T-helper 1 cell treated with Interleukin-12 subunit alpha and Interleukin-12 subunit beta and Interleukin-4 antibody, amounts not matched to agents 30 μg/mL and 1 μg/mL, for 36 hours (primary cell): ENCODE results near the gene GGA1.
A peak's percentile ranks its signal among the peaks of the same experiment; 100 is the strongest.
"Not testable (repeated sequence)": the region's sequence is repeated elsewhere in the genome, so short reads cannot be mapped to it uniquely, and the experiment has no call there.

Experiments
- H3K27ac Mint-ChIP-seq: one replicate; pipeline ENCODE4 v1.8.0; 2021; ENCODE audit warnings: mild to moderate bottlenecking, mixed read lengths
- H3K27me3 Mint-ChIP-seq: one replicate; pipeline ENCODE4 v1.8.0; 2021; ENCODE audit warnings: low read depth, mixed read lengths
- H3K36me3 Mint-ChIP-seq: one replicate; pipeline ENCODE4 v1.8.0; 2021; ENCODE audit warnings: low read depth, mixed read lengths
- H3K4me1 Mint-ChIP-seq: one replicate; pipeline ENCODE4 v1.8.0; 2021; ENCODE audit warnings: low read depth, mixed read lengths
- H3K4me3 Mint-ChIP-seq: one replicate; pipeline ENCODE4 v1.8.0; 2021; ENCODE audit warnings: mild to moderate bottlenecking, moderate library complexity, mixed read lengths
- H3K9me3 Mint-ChIP-seq: one replicate; pipeline ENCODE4 v1.8.0; 2021; ENCODE audit warnings: mixed read lengths

Gene GGA1

DNA sequence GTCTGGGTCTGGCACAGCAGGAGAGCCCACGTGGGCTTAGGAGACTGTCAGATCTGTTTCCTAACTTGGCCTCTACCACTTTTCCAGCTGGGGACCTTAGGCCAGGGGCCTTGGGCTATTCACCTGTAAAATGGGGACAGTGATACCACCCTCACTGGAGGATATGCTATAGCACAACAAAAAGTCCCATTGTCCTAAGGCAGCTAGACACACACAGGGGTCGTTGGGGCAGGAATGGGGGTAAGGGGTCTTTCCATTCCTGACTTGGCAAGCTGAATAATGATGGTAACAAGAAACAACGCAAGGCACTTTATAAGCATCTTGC is 28.3 kb downstream of the GGA1 start:
- H3K4me1 Mint-ChIP-seq = peaks cover 51% of the 10 kb centered on the region
- H3K27me3 Mint-ChIP-seq = no peaks in the 10 kb centered on the region
- no peaks in the 10 kb centered on the region for H3K9me3 Mint-ChIP-seq
- peak overlapping the region; percentile 17 for H3K4me3 Mint-ChIP-seq
- H3K27ac Mint-ChIP-seq = peak overlapping the region; percentile 86
- H3K36me3 Mint-ChIP-seq = peaks cover 7% of the 10 kb centered on the region

DNA sequence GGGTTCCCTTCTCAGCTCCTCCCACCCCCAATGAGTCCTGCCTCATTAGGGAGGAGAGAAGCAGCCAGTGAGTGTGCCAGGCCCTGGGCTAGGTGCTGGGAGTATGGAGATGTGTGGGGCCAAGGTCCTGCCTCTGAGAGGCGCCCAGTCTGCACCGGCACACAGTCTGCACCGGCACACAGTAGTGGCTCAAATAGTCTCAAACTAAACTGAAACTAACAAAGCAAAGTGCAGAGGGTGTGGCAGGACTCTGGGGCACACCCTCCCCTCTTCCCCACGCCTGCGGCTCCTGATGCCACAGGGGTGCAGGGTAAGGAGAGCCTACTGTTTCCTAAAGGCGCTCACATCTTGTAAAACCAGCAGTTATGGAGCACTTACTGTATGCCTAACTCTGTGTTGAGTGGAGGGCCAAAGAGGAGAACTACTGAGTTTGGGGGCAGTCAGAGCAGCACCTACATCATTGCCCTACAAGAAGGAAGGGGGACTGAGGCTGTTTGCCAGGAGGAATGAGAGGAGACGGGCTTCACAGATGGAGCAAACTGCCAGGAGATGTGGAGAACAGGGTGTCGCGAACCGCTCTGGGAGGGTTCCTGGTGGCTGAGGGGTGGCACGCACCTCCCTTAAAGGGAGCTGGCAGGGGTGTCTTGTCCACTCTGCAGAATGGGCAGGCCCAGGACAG is 29.9 kb downstream of the GGA1 start:
- no peaks in the 10 kb centered on the region for H3K27me3 Mint-ChIP-seq
- peak overlapping the region; percentile 92 for H3K27ac Mint-ChIP-seq
- peaks cover 17% of the 10 kb centered on the region for H3K36me3 Mint-ChIP-seq
- peaks cover 53% of the 10 kb centered on the region for H3K4me1 Mint-ChIP-seq
- peak overlapping the region; percentile 90 for H3K4me3 Mint-ChIP-seq
- H3K9me3 Mint-ChIP-seq = no peaks in the 10 kb centered on the region

DNA sequence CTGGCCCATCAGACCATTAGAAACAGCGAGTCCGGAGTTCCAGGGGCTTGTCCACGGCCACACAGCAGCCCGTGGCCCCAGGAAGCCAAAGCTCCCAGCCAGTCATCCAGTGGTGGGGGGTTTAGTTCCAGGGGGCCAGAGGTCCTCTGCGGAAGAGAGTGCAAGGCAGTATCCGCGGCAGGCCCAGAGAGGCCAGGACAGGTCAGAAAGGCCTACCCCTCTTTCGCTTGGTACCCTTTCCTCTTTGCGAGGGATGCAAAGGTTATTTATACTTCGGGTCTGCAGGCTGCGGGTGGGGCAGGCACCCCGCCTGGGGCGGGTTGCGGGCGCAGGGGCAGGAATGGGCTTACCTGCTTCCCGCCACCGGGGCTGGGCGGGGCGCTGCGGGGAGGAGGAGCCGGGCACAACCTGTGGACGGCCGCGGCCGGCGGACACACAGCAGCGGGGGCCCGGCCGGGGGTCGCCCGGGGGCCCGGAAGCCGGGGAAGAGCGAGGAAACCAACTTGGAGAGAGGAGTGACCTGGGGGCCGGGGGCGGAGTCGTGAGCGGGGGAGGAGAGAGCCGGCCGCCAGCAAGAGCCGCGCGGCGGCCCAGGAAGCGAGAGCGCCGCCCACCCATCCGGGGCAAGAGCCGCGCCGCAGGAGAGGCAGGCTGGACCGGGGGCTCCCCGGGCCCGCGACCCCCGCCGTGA is 30.6 kb downstream of the GGA1 start, which contains the start of gene SH3BP1:
Gene SH3BP1 (plus strand): TSS at position 600 of the 691 bp plus-strand sequence. CDS start 119 bp downstream, outside the sequence.
- H3K4me1 Mint-ChIP-seq = peaks cover 51% of the 10 kb centered on the region
- peak within 1 kb of the TSS; percentile 100 for H3K4me3 Mint-ChIP-seq
- H3K27ac Mint-ChIP-seq = peak within 1 kb of the TSS; percentile 99
- H3K9me3 Mint-ChIP-seq = no peaks in the 10 kb centered on the region
- no peaks in the 10 kb centered on the region for H3K27me3 Mint-ChIP-seq
- H3K36me3 Mint-ChIP-seq = peaks cover 20% of the 10 kb centered on the region

DNA sequence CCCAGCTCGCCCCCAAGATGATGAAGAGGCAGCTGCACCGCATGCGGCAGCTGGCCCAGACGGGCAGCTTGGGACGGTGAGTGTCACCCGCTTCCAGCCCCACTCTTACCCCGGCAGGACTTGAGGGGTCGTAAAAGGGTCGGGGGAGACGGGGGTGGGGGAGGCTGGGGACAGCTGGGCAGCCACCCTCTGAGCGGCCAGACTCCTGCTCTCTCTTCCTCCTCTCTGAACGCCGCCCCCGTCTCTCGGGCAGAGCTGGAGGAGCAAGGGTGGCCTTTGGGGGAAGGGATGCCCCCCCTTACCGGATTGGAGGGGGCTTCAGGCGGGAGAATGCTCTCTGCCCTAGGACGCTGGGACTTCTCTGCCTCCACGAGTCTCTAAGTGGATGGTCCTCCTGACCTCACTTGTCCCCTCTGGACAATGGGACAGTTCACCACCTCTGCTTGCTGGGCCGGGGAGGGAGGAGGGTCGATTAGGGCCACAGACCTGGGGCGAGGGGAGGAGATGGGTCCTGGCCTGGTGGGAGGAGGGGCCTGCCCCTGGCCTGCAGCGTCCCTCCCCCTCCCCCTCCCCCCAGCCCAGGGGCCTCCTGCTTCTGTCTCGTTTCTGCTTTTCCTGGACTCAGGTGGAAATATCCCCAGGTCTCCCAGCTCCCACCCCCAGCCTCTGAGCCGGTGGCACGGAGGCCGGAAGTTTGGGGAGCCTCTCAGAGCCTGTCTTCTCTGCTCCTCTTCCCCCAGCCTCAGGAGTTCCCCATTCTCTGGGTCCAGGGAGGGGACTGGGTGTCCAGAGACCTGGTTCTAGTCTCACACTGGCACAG is 31.3 kb downstream of the GGA1 start:
- Mint-ChIP-seq H3K4me3 (peak overlapping the region; percentile 100), H3K4me1 (peaks cover 43% of the 10 kb centered on the region), H3K36me3 (peaks cover 22% of the 10 kb centered on the region), H3K9me3 (no peaks in the 10 kb centered on the region), H3K27me3 (no peaks in the 10 kb centered on the region), H3K27ac (peak overlapping the region; percentile 99)

DNA sequence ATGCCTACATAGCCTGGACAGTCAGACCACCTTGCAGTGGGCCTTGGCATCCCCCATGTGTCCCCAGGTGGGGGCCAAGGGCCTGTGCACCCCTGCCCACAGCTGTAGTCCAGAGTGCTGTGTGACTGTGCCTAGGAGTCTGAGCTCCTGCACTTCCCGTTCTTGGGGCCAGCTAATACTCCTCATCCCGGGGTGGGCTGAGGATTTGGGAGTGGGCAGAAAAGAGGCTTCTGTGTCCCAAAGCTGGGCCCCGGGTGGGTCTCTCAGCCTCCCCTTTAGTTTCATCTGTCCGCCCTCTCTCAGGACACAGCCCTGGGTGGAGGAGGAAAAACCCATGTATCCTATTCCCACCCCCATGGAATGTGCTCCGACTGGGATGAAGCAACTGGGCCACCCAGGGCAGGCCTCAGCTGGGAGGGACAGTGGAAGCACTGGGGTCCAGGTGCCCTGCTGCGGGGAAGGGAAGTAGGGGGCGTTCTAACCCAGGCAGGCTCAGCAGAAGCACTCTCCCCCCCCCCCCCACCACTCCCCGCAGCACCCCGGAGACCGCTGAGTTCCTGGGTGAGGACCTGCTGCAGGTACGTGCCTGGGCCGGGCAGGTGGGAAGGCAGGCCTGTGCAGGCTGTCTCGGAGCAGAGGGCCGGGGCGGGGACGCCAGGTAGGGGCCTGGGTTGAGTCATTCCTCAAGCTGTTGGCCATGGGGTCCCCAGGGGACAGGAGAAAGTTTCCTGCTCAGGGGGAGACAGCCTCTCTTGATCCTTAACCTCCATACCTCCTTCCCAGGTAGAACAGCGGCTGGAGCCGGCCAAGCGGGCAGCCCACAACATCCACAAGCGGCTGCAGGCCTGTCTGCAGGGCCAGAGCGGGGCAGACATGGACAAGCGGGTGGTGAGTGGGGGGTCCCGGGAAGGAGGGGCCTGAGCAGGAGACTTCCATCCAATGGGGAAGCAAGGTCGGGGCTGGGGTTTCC is 32.2 kb downstream of the GGA1 start:
- peaks cover 23% of the 10 kb centered on the region for H3K36me3 Mint-ChIP-seq
- H3K4me1 Mint-ChIP-seq = peaks cover 43% of the 10 kb centered on the region
- H3K27me3 Mint-ChIP-seq = no peaks in the 10 kb centered on the region
- no peaks in the 10 kb centered on the region for H3K9me3 Mint-ChIP-seq
- H3K4me3 Mint-ChIP-seq = peak overlapping the region; percentile 100
- H3K27ac Mint-ChIP-seq = peak overlapping the region; percentile 99

DNA sequence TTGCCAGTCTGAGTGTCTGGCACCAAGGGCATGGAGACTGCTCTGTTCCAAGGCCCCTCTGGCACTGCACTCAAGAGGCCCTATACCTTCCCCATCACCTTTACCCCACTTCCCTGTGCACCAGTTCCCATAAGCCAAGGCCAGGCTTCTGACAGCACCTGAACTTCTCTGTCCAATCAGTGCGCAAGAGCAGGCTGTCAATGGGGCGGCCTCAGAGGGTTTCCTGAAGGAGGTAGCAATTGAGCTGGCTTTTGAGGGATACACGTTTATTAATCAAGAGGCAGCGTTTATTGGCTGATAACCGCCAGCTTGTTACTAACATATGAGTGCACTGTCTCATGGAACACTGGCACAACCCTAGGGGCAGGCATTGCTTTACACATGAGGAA is 32.9 kb downstream of the GGA1 start:
- Mint-ChIP-seq H3K4me1 (peaks cover 38% of the 10 kb centered on the region), H3K27ac (no peak overlapping the region), H3K36me3 (peaks cover 23% of the 10 kb centered on the region), H3K4me3 (peak overlapping the region; percentile 100), H3K27me3 (no peaks in the 10 kb centered on the region), H3K9me3 (no peaks in the 10 kb centered on the region)

DNA sequence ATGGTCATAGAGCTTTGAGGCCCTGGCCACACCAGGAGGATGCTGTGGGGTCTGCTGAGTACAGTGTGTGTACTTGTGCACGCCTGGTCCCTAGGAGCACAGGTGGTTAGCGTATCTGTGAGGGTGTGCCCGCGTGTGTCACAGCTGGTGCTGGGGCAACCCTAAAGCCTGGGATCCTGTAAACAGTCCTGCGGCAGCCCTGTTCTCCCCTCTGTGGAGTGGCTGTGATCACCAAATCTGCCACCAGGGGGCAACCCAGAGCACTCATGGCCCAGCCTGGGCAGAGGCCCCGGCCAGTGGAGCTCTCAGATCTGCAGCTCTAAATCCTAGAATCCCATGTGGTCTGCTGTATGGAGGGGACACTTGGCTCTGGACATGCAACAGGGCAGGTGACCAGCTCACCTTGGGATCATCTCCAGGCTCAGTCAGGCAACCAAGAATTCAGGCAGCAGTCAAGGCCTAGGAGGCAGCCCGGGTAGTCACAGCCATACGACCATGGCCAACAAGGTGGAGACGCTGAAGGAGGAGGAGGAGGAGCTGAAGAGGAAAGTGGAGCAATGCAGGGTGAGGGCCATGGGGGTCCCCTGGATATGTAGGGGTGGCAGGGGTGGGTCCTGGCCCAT is 34.7 kb downstream of the GGA1 start:
- Mint-ChIP-seq H3K27me3 (no peaks in the 10 kb centered on the region), H3K4me1 (peaks cover 21% of the 10 kb centered on the region), H3K9me3 (no peaks in the 10 kb centered on the region), H3K27ac (peak overlapping the region; percentile 14), H3K36me3 (peaks cover 25% of the 10 kb centered on the region), H3K4me3 (peak overlapping the region; percentile 42)

DNA sequence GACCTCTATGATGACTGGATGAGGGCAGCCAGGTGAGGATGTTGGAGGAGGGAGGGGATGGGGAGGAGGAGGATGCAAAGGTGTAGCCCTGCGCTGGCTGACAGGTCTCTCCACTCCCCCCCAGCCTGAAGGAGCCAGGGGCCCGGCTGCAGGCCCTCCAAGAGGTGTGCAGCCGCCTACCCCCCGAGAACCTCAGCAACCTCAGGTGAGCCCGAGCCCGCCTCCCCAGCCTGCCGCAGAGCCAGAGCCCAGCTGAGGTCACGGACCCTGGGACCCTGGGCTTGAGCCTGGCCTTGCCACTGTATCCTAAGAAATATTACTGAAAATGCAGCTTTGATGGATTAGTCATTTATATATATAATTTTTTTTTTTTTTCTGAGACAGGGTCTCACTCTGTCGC is 38.7 kb downstream of the GGA1 start:
- Mint-ChIP-seq H3K36me3 (peaks cover 39% of the 10 kb centered on the region), H3K4me3 (no peak overlapping the region), H3K4me1 (peaks cover 9% of the 10 kb centered on the region), H3K27me3 (no peaks in the 10 kb centered on the region), H3K9me3 (no peaks in the 10 kb centered on the region), H3K27ac (no peak overlapping the region)

DNA sequence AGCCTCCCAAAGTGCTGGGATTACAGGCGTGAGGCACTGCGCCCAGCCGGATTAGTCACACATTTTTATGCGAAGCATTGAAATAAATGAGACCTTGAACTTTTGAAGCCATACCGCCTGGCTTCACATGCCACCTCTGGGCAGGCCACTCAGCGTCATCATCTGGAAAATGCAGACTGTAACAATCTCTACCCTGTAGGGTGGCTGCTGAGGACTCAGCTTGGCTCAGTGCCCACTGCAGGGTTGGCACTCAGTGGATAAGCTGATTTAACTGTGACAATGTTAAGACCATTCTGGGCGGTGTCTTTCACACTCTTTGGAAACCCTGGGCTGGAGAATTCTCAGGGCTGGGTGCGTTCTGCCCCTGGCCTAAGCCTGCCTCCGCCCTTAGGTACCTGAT is 39.3 kb downstream of the GGA1 start:
- Mint-ChIP-seq H3K27ac (no peak overlapping the region), H3K27me3 (no peaks in the 10 kb centered on the region), H3K4me3 (no peak overlapping the region), H3K4me1 (peaks cover 9% of the 10 kb centered on the region), H3K9me3 (no peaks in the 10 kb centered on the region), H3K36me3 (peaks cover 39% of the 10 kb centered on the region)

DNA sequence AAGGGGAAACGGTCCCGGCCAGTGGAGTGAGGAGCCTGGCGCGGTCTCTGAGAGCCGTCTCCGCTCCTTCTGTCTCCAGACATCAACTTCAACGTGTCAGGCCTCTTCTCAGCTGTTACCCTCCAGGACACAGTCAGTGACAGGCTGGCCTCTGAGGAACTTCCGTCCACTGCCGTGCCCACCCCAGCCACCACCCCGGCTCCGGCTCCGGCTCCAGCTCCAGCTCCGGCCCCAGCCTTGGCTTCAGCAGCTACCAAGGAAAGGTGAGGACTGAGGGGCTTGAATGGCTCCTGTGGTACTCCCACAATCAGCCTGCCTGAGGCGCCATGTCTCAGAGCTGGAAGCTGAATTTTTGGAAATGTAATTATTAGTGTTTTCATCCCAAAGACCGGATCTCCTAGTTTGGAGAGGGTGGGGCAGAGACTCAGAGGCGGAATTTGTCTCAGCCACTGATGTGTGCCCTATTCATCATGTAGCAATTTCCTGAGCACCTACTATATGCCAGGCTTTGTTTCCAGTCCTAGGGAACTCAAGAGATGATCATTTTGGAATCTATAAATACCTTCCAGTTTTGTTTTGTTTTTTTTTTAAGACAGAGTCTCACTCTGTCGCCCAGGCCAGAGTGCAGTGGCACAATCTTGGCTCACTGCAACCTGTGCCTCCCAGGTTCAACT is 42.0 kb downstream of the GGA1 start:
- H3K9me3 Mint-ChIP-seq = no peaks in the 10 kb centered on the region
- no peak overlapping the region for H3K27ac Mint-ChIP-seq
- H3K4me3 Mint-ChIP-seq = no peak overlapping the region
- no peaks in the 10 kb centered on the region for H3K4me1 Mint-ChIP-seq
- H3K36me3 Mint-ChIP-seq = peaks cover 38% of the 10 kb centered on the region
- H3K27me3 Mint-ChIP-seq = no peaks in the 10 kb centered on the region

DNA sequence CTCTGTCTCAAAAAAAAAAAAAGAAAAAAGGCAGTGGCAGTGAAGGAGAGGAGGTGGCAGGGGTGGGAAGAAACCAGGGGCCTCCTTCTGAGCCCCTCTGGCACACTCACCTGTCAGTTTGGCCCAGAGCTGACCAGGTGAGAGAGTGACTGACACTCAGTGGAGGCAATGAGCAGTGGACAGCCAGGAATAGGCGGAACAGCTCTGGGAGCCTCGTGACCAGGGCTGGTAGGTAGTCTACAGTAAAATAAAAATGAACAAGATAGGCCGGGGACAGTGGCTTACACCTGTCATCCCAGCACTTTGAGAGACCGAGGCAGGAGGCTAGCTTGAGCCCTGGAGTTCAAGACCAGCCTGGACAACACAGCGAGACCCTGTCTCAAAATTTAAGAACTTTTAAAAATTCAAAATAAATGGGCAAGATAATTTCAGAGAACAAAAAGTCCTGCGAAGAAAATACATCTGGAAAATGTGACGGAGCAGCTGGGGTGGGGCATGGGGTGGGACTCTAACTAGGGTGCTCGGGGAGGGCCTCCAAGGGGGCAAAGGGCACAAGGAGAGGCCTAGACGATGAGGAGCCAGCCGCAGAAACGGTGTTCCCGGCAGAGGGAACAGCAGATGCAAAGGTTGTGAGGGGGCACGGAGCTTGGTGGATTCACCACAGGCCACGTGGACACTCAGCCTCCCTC is 46.1 kb downstream of the GGA1 start:
- Mint-ChIP-seq H3K36me3 (peaks cover 29% of the 10 kb centered on the region), H3K27me3 (no peaks in the 10 kb centered on the region), H3K9me3 (no peaks in the 10 kb centered on the region), H3K27ac (no peak overlapping the region), H3K4me3 (no peak overlapping the region), H3K4me1 (peaks cover 11% of the 10 kb centered on the region)

DNA sequence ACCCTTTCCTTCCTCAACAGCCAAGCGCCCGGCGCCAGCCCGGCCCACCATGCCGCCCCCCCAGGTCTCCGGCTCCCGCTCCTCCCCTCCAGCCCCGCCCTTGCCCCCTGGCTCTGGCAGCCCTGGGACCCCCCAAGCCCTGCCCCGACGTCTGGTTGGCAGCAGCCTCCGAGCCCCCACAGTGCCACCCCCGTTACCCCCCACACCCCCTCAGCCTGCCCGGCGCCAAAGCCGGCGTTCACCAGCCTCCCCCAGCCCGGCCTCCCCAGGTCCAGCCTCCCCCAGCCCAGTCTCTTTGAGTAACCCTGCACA is 46.6 kb downstream of the GGA1 start:
- H3K4me1 Mint-ChIP-seq = peaks cover 16% of the 10 kb centered on the region
- H3K27me3 Mint-ChIP-seq = no peaks in the 10 kb centered on the region
- H3K27ac Mint-ChIP-seq = no peak overlapping the region
- no peak overlapping the region for H3K4me3 Mint-ChIP-seq
- peaks cover 25% of the 10 kb centered on the region for H3K36me3 Mint-ChIP-seq
- no peaks in the 10 kb centered on the region for H3K9me3 Mint-ChIP-seq

DNA sequence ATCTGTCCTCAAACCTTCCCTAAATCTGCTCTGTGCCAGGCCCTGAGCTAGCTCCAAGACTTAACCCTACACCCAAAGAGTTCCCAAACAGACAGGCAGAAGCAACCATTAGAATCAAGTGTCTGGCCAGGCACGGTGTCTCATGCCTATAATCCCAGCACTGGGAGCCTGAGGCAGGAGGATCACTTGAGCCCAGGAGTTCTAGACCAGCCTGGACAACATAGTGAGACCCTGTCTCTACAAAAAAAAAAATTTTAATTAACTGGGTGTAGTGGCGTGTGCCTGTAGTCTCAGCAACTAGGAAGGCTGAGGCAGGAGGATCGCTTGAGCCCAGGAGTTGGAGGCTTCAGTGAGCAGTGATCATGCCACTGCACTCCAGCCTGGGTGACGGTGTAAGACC is 47.9 kb downstream of the GGA1 start:
- H3K27ac Mint-ChIP-seq = peak overlapping the region; percentile 49
- H3K4me3 Mint-ChIP-seq, H3K9me3 Mint-ChIP-seq, H3K27me3 Mint-ChIP-seq: not testable (repeated sequence)
- peaks cover 22% of the 10 kb centered on the region for H3K36me3 Mint-ChIP-seq
- peaks cover 25% of the 10 kb centered on the region for H3K4me1 Mint-ChIP-seq
